Colon (tissue), 2 donors: ENCODE measurements around the gene FAM98C.
"Not testable (repeated sequence)": the region's sequence is repeated elsewhere in the genome, so short reads cannot be mapped to it uniquely, and the experiment has no call there.

Experiments used
- FAIRE-seq: peaks from 2 replicates; lab custom pipeline; 2012; peaks lifted over from hg19 to GRCh38; lab: Jason Lieb, UNC
- donor health status: control.
- donor health status: control.

FAM98C gene

DNA sequence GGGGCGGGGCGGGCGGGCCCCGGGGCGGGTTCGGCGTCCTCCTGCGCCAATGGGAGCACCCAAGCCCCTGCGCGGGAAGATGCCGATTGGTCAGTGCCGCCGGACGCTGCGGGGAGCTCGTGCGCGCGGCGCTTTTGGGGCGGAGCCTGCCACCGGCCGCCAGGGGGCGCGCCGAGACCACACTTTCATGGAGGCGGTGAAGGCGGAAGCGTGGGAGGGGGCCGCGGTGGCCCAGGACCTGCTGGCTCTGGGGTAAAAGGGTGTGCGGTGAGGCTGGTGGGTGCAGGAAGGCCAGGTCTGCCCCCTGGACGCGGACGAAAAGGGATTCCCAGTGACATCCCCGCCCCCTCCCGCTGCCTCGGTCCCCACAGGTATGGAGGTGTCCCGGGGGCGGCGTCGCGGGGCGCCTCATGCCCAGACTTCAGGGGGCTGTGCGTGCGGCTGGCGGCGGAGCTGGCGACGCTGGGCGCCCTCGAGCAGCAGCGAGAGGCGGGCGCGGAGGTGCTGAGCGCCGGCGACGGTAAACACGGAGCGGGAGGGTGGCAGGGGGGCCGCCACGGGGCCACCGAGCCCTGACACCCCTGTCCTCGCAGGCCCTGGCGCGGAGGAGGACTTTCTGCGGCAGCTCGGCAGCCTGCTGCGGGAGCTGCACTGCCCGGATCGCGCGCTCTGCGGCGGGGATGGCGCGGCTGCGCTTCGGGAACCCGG lies at the start of gene FAM98C:
TSS of gene FAM98C (plus strand) at position 127 of the 708 bp plus-strand sequence. CDS start at position 188, 61 bp downstream.
- FAIRE-seq: no peak

DNA sequence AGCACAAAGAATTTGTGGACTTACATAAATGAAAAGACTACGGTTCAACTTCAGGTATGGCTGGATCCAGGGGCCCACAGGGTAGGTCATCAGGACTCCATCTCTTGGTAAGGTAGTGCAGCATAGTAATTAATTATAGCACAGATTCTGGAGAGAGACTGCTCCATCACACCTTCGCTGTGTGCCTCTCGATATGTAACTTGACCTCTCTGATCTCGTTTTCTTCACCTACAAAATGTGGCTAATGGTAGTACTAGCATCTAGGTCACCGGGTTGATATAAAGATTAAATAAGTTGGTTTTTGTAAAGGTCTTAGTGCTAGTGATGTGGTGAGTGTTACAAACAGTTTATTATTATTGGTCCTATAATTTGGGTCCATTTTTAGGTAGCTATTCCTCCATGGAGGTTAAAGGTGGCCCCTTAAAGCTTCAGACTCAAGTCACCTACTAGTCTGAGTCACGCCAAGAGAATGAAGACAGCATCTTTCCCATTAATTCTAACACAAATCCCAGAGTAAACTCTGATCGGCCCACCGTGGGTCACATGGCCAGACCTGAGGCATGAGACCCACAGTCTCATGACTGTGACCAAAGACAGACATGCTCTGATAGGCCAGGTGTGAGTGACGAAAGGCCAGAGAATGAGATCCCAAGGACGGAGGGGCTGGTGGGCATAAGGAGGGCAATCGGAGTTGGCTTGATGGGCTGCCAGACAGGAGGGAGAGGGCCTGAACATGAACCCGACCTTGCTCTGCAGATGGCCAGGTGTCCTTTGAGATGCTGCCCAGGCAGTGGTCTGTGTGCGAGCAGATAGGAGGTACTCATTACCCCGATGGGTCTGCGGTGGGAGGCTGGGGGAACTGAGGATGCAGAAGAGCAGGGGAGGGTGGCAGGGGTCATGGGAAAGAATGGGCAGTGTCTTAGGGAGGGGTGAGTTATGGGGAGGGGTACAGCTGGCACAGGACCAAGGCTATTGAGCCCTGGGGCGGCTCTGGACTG lies 46.9 kb upstream of the FAM98C start:
- FAIRE-seq: no peak

DNA sequence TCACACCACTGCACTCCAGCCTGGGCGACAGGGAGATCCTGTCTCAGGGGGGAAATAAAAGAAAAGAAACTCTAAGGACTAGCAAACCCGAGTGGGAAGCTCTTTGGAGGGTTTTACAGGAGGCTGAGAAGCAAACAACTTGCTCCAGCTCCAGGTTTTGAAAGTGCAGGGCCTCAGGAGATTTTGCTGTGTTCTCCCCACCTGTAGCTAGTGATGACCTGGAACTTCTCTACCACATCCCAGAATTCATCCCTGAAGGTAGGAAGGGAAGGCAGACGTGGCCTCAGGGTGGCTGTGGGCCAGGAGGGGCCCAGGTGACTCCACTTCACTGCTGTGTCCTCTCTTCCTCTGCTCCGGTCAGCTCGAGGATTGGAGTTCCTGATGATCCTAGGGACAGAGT lies 44.8 kb upstream of the FAM98C start:
- FAIRE-seq: no peak

DNA sequence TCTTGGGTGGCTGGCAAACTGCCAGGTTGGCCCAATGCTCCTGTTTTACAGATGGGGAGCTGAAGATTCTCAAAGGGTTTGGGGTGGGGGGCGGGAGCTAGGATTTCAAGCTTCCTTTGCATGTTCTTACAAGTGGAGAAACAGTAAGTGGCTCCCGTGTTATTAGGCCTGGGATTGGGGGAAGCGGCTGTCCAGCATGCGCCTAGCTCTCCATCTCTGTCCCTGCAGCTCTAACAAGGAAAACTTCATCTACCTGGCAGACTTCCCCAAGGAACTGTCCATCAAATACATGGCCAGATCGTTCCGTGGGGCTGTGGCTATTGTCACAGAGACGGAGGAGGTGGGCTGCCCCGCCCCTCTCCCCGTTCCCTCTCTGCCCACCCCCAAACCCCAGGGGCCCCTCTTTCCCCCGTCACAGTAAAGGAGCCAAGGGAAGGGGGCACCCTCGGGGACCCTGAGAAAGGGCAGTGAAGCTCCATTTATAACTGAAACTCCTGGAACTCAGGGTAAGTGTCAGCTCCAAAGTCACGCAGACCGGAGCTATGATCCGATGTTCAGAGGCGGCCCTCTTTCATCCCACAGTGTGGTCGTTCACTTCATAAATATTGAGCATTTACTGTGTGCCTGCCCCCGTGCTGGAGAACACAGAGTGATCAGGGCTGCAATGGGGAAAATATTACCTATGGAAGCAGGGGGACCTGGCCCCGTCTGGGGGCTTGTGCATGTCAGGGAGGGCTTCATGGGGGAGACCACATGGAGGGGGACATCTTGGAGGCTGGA lies 43.5 kb upstream of the FAM98C start:
- FAIRE-seq: no peak

DNA sequence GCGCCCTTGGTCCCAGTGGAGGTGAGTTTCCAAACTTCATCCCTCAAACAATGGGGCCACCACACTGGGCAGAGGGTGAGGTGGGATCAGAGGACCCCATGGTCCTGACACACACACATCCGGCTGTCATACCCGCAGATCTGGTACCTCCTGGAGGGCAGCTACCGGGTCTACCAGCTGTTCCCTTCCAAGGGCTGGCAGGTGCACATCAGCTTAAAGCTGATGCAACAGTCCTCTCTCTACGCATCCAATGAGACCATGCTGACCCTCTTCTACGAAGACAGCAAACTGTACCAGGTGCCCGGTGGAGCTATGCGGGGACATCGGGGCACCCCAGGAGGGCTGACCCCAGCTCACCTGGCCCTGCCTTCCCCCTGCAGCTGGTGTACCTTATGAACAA lies 42.5 kb upstream of the FAM98C start:
- FAIRE-seq: no peak

DNA sequence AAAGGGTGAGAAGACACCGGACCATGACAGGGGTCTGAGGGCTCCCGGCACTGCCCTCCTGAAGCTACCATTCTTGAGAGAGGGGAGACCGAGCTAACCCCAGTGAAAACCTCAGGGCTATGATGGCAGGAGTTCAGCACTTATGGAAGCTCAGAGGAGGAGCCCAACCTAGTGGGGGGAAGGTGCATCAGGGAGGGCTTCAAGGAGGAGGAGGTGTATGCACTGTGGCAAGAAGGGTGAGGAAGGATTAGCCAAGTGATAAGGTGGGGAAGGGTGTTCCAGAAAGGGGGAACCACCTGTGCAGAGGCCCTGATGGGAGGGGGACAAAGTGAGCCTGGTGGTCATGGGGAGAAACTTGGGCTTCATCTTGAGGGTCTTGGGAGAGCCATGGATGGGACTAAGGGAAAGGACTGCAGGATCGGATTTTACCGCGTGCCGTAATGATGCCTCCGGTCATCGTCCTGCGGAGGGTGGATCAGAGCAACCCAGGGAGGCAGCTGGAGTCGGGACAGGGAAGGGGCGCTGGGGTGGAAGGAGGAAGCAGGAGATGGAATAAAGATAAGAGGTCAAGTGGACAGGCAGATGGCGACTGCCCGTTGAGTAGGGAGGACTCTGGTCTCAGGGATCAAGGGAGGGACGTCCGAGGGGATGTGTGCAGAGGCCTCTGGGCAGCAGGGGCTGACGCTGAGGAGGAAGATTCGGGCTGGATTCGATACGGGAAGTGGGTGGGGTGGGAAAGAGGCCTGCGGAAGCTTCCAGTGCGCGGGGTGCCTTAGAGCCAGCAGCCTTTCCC lies 41.9 kb upstream of the FAM98C start:
- no peak for FAIRE-seq

DNA sequence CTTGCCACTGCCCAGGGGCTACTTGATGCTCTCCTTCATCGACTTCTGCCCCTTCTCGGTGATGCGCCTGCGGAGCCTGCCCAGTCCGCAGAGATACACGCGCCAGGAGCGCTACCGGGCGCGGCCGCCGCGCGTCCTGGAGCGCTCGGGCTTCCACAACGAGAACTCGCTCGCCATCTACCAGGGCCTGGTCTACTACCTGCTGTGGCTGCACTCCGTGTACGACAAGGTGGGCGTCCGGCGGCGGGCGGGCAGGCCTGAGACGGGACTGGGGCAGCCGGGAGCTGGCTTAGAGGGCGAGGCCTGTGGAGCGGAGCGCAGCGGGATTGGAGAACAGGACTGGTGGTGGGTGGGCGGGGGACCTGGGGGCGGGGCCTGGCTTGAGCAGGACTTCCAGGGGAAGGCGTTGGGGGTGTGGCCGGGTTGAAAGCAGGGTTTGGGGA lies 41.2 kb upstream of the FAM98C start:
- FAIRE-seq: no peak

DNA sequence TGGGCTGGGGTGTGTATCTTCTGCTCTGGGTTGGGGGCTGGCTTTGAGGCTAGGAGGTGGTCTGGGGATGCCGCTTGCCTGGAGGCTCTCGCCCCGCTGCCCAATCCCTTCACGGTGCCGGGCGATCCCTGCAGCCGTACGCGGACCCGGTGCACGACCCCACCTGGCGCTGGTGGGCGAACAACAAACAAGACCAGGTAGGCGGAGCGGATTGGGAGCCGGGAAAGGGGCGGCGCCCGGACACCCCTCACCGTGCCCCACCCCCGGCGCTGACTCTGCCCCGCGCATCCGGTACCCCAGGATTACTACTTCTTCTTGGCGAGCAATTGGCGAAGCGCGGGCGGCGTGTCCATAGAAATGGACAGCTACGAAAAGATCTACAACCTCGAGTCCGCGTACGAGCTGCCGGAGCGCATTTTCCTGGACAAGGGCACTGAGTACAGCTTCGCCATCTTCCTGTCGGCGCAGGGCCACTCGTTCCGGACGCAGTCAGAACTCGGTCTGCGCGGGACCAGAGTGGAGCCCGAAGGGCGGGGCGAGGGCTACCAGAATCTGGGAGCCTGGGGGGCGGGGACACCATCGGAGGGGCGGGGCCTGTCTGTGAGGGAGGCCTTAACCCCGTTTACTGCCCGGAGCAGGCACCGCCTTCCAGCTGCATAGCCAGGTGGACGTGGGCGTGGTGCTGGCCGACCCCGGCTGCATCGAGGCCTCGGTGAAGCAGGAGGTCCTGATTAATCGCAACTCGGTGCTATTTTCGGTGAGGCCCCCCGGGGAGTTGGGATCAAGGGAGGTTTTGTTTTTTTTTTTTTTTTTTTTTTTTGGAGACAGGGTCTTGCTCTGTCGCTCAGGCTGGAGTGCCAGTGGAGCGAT lies 40.6 kb upstream of the FAM98C start:
- no peak for FAIRE-seq

DNA sequence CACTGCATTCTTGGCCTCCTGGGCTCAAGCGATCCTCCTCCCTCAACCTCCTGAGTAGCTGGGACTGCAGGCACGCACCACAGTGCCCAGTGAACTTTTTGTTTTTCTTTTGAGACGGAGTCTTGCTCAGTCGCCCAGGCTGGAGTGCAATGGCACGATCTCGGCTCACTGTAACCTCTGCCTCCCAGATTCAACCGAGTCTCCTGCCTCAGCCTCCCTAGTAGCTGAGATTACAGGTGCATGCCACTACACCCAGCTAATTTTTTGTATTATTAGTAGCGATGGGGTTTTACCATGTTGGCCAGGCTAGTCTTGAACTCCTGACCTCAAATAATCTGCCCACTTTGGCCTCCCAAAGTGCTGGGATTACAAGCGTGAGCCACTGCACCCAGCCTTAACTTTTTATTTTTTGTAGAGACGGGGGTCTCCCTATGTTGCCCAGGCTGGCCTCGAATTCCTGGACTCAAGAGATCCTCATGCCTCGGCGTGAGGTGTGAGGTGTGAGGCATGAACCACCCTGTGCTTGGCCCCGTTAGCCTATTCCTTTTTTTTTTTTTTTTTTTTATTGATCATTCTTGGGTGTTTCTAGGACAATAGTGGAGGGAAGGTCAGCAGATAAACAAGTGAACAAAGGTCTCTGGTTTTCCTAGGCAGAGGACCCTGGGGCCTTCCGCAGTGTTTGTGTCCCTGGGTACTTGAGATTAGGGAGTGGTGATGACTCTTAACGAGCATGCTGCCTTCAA lies 39.8 kb upstream of the FAM98C start:
- not testable (repeated sequence) for FAIRE-seq

DNA sequence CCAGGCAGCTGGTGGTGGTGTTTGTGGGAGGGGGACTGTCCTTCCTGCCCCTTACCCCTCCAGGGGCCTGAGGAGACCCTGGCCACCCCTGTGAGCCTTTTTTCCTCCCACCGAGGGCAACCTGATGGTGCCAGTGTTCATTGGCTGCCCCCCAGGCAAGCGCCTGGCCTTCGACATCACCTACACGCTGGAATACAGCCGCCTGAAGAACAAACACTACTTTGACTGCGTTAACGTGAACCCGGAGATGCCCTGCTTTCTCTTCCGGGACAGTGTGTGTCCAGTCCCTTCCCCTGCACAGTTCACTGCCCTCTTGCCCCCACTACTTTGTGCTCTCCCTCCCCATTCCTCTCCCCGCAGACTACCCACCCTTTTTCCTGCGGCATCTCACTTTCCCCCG lies 35.9 kb upstream of the FAM98C start:
- no peak for FAIRE-seq

DNA sequence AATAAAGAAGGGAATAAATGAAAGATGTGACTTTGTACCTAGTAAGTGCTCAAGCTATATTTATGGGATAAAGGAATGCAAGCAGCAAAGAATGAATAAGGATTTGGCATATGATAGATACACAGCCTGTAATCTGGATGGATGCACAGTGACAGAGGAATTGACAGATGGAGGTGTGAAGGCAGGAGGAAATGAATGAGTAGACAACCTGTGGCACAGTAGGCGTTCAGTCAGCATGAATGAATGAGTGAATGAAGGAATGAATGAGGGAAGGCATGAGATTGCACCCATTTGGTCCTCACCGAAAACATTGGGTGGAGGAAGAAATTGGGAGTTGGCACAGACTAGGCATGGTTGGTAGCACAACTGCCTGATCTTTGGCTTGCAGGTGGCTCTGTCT lies 33.3 kb upstream of the FAM98C start:
- FAIRE-seq: no peak

DNA sequence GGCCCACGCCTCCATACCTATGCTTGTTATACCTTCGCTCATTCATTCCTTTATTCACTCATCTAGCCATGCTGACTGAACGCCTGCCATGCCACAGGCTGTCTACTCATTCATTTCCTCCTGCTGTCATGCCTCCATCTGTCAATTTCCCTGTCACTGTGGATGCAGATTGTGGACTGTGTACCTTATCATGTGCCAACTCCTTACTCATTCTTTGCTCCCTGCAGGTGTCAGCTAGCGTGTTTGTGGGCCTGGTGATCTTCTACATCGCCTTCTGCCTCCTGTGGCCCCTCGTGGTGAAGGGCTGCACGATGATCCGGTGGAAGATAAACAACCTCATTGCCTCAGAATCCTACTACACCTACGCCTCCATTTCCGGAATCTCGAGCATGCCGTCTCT lies 32.6 kb upstream of the FAM98C start:
- no peak for FAIRE-seq

DNA sequence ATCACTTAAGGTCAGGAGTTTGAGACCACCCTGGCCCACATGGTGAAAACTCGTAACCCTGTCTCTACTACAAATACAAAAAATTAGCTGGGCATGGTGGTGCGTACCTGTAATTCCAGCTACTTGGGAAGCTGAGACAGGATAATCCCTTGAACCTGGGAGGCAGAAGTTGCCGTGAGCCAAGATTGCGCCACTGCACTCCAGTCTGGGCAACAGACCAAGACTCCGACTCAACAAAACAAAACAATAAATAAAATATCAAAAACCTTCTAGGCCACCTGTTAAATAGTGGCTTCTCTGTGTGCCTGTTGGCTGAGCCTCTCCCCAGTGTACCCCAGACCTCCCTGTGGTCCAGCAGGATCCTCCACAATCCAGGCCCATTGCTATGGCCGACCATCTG lies 31.8 kb upstream of the FAM98C start:
- FAIRE-seq: no peak

DNA sequence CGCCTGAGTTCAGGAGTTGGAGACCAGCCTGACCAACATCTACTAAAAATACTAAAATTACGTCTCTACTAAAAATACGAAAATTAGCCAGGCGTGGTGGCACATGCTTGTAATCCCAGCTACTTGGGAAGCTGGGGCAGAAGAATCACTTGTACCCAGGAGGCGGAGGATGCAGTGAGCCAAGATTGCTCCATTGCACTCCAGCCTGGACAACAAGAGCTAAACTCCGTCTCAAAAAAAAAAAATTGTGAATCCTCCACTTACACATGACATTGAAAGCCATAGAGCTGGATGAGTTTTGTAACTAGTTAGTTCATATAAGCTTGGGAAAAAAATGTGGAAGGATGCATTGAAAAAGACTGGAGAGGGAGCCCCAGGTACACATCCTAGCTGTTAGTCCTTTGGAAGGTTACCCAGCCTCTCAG lies 29.0 kb upstream of the FAM98C start:
- no peak for FAIRE-seq

DNA sequence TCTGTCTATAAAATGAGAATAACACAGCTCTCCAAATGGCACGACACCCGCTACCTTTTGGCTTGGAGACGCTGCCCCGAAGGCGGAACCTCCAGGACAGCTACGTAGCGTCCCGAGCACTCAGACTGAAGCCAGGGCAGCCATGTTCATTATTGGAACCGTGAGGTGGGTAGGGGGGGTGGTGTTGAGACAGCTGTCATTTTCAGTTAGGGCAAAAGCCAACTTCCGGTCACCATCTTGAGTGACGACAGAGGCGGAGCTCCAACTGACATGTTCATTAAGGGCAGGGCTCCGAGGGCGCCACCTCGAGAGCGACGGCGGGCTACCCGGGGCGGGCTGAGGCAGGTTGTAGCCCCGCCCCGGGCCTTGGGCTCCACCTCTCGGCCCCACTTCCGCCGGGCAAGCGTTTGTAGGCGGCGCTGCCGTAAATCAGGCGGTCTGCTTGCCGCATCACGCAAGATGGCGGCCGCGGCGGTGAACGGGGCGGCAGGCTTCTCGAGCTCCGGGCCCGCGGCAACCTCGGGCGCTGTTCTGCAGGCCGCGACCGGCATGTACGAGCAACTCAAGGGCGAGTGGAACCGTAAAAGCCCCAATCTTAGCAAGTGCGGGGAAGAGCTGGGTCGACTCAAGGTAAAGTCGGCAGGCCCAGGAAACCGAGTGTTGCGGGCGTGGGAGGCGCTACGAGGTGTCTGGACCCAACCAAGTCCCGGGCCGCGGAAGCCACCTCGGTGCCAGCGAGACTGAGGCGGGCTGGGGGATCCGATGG lies 28.4 kb upstream of the FAM98C start, which contains the start of gene PSMD8:
TSS of gene PSMD8 (plus strand) at position 240 of the 766 bp plus-strand sequence. CDS start at position 271, 31 bp downstream.
- FAIRE-seq: peak; percentile 94

DNA sequence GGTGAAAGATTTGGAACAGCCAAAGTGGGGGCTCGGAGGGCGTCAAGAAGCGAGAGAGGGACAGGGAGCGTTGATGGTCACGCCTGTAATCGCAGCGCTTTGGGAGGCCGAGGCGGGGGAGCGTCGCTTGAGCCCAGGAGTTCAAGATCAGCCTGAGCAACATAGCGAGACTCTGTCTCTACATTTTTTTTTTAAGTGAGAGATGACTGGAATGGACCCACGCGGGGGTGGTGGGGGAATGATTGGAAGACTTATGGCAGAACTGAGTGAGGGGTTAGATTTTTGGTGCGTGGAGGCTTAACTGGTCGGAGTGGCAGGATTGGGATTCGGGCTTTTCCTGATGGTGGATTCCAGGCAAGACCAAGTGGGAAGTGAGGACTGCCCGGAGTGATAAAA lies 27.8 kb upstream of the FAM98C start:
- FAIRE-seq: no peak

DNA sequence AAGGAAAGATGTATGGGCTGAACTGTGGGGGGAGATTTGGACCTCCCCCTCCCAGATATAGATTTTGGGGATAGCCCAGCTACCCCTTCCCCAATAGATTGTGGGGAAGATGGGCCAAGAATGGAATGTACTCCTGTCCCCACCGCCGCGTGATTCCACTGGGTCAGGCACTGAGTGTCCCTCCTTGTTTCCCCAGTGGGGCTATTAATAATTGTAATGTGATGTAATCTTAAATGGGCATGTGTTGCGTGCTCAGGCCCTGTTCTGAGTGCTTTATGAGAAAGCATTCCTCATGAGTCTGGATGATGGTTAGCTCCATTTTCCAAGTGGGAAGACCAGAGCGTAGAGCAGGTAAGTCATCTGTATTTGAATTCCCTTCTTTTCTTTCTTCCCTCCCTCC lies 27.1 kb upstream of the FAM98C start:
- no peak for FAIRE-seq

DNA sequence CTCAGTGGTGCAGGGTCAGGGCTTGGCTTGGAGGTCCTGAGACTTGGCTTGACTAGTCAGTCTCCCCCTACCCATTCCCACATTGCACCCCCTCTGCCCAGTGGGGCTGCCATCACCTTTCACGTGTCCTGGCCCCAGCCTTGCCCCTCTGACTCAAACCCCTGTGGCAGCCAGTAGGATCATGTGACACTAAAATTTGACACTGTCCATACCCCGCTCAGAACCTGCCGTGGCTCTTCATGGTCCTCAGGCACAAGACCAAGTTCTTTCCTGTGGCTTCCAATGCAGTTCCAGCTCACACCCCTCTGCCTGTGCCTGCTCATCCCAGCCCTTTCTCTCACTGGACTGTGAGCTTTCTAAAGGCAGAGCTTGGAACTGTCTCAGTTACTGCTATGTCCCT lies 26.3 kb upstream of the FAM98C start:
- FAIRE-seq: no peak

DNA sequence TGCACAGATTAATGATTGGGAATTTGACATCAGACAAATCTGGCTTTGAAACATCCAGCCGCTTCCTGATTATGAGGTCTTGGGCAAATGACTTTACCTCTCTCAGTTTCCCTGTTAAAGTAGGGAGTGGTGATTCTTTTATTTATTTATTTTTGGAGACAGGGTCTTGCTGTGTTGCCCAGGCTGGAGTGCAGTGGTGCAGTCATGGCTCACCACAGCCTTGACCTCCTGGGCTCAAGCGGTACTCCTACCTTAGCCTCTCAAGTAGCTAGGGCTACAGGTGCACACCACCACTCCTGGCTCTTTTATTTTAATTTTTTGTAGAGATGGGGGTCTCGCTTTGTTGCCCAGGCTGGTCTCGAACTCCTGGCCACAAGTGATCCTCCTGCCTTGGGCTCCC lies 25.8 kb upstream of the FAM98C start:
- no peak for FAIRE-seq
